Stimulated activated CD4-positive, alpha-beta T cell treated with anti-CD3 and anti-CD28 coated beads, TNF-alpha, amount 100 ng/mL, for 1 hour (primary cell): ENCODE measurements around the gene SEMA6A.

ENCODE experiments used
- DNase-seq, 3 donors: peaks; one replicate each; pipeline ENCODE4 v3.0.0-alpha.2; 2020; ENCODE audit warnings: low read depth in 3 of 3, low spot score in 1 of 3

The SEMA6A gene

DNA sequence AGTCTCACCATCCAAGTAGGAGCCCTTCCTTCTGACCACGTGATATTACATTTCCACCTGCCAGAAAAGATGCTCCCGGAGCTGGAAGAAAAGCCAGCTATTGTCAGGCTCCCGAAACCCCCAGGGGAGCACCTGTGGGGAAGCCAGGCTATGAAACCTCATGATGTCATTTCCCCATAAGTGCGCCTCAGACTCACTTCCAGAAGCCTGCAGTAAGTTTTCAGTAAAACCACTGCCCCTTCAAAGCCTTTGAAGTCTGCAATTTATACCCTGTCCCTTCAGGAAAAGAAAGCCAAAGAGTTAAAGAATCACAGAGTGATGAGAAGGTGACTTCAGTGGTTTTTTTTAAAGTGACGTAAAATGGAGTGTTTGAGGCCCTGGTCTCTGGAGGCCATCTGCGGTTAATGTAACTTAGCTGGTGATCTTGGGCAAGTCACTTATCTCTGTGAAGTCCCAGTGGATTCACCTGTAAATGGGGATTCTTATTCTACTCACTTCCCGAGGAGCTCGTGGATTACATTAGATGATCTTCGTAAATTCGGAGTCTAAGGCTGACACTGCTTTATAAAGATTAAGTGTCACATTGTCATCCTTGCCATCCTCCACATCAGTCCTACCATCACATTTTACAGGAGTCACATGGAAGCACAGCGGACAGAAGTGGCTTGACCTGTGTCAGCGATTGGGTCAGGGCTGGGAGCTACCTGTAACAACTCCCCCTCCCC, 2.6 kb upstream of the SEMA6A start:
- DNase-seq = no peak

DNA sequence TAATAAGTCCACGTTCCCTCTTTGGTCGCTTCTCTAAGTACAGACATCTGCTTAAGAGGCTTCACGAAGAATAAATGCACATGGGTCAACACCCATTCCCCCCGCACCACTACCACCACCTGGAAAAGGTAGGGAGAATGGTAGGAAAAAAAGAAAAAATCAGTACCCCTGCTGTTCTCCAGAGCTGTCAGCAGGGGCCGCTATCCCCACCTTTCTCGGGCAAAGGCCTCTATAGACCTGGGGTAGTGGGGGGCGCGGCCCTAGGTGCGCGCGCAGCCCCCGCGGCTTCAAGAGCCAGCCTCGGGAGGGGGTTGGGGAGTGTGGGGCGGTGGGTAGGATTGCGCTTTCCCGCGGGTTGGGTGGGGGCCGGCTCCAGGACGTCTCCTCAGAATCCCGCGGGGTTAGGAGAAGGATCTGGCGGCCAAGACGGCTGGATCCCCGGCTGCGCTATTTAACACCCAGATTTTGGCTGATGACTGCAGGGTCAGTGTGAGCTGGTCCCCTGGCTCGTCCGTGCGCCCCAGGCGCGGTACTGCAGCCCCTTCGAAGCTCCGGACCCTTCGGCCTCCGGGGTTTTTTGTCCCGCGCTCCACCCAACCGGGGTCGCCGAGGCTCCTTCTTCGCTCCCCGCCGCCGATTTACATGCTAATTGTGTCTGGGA, 1.6 kb upstream of the SEMA6A start:
- DNase-seq = no peak

DNA sequence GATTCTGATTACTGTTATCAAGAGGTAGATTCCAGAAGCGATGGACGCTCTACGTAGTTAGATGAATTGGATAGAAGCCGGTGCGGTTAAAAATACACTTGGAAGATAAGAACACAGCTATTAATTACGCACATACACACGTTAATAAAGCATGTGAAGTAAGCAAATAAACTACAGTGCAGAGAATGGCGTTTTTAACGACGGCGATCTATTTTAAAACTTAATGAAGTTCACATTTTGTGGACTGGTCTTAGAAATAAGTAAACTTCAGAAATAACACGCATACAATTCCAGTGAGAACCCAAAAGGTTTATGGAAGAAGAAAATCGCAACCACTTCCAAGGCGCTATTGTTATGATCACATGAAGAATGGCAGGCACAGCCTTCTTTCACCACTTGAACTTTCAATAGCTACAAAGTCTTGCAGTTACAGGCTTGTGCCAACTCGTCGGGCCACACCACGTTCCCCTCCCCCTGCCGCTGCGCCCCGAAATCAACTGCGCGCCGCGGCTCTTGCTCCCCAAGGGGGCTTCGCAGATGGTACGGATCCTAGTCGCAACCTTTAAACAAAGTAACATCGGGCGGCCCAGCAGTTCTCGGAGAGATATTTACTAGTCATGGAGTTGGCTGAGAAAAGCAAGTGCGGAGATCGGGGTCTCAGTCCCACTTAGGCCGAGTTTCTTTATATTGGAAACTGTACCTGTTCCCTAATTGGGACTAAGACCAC, 866 bp upstream of the SEMA6A start:
- DNase-seq = no peak

DNA sequence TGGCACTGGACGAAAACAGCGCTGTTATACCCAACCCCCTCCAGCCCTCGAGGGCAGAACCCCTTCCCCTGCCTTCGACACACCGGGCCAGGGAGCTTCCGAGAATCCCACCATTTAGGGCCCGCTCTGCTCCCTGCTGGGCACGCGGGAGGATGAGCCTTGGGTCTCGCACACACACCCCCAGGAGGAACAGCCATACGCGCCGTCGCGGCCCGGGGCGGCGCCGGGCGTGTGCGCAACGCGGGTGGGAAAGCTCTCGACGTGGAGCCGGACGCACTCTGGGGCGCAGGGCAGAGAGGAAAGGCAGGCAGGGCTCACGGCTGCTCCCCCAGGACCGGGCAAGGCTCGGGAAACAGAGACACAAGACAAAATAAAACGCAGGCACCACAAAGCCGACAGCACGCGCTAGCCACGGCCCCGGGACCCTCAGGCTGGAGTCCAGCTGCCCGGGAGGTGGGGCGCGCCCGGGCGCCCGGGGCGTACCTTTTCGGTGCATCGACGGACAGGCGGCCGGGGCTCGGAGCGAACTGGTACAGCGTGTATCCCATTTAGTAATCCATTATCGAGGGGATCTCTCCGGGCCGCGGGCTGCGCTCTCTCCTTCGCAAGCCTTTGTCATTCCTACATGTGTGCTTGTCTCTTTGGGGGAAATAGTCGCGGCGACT, 789 bp downstream of the SEMA6A start:
- no peak for DNase-seq

DNA sequence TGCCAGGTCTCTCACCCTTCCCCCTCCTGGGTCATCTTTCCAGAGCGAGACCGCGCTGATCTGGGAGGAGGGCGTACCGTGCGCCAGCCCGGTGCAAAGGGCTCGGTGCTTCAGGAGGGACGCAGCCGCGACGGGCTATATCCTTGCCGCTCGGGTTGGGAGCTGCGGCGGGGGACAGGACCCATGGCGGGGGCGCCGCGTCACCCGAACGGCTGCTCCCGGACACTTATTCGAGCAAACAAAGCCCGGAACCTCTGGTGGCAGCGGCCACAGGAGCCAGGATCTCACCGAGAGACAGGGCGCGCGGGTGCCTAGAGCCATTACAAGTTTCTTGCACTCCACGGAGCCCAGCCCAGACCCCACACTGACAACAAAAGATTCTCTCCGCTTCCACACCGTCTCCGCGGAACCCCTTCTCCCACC, 1.3 kb downstream of the SEMA6A start:
- DNase-seq = no peak

DNA sequence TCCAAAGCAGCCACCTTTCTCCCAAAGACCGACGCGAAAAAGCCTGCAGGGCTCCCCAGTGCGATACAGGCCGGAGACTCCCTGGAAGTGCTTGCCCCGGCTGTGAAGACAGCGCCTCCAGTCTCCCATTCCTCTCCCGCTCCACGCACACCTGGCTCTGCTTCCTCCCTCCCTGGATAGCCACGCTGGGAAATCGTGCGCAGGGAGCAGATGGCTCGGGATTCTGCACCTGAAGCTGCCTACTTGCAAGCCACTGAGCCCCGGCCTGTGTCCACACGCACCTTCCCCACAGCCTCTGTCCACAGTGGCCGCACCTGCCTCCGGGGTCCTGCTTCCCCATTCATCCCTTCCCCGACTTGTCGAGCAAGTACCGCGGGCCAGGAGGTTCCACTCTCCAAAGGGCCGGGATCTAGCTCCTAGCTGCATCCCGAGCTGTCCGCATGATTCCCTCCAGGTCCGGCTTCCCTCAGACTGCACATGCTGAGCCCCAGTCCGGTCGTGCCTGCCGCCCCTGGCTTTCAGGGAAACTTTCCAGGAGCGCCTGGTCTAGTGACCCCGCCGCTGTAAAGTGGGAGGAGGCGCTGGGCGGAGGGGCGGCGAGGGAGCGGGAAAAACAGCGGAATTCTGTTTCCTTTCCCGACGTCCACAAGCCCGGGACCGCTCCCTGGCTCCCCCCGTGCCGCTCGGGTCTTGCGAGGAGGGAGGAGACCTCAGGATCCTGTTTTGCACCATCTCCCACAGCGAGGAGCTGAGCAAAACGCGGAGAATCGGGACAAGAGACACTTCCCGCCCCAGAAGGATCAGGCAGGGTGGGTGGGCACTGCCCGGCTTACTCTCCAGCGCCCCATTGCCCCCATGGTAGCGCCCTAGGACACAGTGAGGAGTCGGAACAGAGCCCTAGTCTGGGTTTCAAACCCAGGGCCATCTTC, 2.0 kb downstream of the SEMA6A start:
- no peak for DNase-seq

DNA sequence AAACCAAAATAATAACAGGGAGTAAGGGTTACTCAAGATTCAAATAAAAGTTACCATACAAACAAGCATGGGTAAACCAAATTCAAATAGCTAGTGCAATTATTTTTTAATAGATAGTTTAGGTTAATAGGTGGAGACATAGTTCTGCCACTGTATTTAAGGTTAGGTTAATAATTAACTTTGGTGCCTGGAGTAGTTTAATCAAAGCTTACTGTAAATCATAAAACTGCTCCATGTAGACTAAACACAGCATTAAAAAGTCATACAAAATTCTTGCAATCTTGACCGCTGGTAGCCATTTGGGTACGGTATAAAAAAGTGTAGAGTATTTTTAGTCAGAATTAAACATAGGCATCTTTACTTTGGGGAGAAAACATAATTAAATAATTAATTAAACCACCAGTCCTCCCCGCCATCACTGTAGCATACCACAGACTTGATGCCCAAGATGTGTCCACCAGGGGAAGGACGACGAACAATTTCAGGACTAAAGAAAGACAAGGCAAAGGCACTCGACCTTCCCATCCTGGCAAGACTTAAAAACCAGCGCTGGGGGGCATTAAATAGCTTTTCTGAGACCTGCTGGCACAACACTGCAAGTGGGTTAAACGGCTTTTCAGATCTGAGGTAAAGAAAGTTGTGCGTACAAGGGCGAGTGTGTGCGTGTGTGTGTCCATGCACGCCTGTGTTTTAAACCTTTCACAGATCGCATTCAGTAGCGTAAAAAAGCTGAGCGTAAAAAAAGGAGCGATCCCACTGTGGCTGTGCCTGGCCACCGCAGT, 2.9 kb downstream of the SEMA6A start:
- no peak for DNase-seq

DNA sequence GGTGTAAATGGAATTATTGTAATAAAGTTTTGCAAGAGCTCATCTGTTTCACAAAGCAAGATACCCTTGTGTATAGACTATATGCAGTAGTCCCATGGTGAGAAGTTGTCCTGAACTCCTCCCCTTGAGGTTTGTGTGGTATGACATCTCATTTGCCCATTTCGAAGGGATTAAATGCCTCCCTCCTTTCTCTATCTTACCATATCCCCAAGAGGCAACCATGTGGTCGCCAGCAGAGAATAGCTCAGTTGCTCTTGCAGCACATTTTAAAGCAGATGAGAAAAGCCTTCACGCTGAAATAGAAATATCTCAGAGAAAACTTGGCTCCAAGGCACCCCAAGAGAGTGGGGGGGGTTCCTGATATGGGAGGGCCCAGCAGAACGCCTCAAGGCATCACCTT, 4.6 kb downstream of the SEMA6A start:
- no peak for DNase-seq

DNA sequence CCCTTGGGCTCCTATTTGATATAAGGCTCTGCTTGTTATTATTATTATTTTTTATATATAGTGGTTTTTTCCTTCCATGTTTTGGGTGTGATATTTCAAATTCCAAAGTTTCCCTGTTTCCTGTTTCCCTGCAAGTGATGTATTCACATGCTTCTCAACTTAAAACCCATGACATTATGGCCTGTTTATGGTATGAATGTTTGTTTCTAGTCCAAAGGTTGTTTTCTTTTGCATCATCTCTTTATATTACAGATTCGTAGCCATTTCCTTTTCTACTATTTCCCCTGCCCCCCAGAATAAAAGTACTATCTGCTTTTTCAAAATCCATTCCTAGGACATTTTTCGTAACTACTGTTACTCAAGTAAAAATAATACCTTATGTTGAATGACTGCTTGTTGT, 7.5 kb downstream of the SEMA6A start:
- DNase-seq = no peak

DNA sequence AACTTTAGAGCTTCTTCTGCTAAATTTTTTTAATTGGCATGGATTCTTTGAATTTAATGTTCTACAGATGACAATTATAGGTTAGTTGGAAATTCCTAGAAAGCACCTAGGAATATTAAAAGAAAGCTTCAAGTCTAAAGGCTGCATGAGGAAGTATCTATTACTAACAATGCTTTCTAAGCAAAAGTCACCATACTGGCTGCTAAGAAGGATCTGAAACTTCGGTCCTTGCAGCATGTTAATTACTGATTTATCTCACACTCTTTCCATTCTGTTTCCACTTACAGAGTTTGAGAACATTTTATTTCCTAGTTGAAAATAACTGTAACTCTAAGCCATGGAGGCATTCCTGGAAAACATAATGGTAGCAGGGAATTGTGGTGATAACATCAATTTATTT, 8.4 kb downstream of the SEMA6A start:
- no peak for DNase-seq

DNA sequence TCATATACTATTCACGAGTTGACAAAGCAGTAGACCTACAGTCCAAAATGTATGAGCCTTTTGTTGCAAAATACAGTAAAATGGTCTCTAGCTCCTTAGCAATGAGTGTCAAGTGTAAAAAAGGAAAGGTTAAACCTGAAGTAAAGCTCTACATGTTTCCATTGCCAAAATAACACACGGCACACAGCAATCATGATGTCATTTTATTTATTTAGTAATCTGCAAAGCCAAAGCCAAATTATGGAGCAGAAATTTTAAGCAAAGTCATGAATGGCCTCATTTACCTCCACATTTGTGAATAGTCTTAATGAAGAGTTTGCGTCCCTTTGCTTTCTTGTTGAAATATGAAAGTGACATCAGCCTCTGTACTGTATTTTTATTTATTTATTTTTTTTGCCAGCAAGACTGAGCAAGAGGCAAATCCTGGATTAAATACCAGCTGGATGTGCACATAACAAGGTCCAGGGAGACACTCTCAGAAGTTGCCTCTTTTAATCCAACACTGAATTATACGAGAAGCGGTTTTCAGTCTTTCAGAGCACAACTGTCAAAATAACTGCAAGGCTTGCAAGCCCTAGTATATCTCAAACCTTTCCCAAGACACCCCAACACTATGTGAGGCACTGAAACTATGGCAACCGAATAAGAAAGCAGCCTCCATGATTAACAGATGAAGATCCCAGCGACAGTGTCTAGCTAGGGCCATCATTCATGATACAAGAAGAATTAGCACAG, 9.7 kb downstream of the SEMA6A start:
- DNase-seq = no peak

DNA sequence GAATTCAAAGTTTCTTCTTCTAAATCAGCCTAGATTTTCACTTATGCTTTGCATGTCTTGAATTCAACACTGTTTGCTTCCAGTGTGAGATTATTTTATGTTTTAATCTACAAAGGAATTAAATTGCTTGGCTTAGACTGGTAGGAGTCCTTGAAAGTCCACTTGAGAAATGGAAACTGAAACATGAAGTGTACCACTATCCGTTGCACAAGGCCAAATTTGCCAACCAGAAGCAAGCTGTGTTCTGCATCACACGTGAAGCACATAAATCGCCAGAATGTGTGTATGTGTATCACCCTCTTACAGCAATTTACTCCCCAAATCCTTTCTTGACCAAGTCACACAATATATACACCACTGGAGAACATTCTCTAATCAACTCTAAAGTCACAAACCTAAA, 10.3 kb downstream of the SEMA6A start:
- DNase-seq = no peak

DNA sequence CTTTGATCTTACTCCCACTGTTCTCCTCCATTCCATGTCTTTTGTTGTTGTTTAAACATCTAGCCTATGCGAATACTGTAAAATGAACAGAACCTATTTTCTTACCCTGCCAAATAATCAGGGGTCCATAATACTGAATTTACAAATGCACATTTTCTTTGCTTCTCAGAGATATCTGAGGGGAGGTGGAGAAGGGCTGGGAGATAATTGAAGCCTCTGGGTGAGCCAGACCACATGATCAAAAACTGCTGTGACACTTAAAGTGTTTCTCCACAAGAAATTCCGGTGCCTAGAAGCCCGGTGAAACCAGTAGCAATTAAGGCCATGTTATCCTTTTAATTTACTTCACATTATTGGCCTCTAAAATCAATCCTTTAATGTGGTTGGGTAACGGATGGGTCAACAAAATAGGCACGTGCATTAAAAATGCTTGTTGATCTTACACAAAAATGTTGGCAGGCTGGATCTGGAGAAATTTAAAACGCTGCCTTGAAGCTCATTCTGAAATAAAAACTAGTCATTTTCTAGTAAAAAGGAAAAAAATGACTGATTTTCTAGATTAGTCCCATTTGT, 10.8 kb downstream of the SEMA6A start:
- no peak for DNase-seq

DNA sequence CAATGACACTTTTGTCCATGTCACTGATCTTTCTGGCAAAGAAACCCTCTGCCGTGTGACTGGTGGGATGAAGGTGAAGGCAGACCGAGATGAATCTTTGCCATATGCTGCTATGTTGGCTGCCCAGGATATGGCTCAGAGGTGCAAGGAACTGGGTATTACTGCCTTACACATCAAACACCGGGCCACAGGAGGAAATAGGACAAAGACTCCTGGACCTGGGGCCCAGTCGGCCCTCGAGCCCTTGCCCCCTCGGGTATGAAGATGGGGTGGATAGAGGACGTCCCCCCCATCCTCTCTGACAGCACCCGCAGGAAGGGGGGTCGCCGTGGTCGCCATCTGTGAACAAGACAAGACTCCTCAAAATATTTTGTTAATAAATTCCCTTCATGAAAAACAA, 12.0 kb downstream of the SEMA6A start:
- no peak for DNase-seq

DNA sequence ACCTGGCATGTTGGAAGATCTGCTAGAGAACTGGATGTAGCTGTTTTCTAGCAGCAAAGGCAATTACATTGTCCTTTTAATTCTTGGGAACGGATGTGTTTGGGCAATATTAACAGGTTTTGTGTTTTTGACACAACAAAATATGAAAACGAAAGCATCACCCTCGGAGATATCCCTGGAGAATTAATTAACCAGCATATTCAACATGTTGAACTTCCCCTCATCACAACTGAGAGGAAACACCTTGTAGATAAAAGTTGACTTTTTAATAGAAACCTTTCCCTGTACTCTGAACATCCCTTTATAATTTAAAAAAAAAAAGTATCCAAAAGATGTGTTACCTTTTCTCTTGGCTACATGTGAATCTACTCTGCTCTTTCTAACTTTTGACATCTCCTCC, 13.0 kb downstream of the SEMA6A start:
- no peak for DNase-seq

DNA sequence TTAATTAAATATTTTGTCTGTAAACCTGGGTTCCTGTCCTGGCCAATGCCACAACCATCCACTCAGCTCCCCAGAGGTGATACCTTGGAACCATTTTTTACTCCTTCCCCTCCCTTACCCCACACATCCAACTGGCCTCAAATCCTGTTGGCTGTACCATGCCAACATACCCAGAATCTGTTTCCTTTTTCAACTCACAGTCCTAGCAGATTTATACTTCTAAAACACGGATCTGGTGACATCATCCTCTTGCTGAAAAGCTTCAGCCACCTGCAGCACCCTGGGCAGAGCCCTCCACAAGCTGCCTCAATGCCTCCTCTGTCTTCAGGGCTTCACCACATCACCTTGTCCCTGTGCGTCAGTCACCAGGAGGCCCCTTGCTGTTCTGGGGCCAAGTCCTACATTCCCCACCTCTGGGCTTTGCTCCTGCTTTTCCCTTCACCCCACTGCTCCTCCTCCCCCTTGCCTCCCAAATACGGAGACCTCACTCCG, 14.9 kb downstream of the SEMA6A start:
- no peak for DNase-seq

DNA sequence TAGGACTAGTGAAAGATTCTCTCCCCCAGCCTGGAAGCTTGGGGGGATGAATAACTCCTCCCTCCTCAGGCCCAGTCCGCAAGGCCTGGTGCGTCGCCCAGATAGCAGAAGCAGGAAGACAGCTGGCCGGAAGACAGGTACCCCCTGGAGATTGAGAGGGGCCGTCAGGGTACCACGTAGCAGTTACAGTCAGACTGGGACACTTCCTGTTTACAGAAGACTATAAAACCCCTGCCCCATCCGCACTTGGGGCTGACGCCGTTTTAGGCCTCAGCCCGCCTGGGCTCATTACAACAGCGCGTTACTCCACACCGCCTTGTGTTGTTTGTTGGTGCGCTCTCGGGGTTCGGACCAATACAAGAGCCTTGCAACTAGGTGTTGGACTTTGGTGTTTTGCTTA, 15.4 kb downstream of the SEMA6A start:
- DNase-seq = no peak

DNA sequence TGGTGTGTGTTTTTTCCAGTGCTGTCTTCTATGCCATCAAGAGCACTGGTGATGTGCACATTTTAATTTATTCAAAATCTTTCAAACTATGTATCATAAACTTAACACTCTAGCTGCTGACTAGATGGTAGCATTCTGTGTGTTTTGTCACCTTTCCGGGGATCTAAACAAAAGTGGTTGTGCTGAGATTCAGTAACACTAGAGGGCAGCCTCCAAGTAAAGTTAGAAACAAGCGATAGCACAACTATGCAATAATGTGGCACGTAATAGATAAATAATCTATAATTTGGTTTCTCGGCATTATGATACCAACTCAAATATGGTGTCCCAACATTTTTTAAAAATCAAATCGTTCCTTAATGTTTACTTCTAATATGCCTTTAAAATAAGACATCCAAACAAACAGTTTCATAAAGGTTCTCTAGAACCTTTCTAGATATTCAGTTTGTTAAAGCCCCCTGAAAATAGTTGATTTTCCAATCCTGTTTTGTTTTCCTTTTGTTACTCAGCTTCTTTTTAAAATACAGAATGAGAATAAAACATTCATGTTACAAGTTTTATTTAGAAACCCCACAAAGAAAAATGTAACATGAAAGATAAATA, 16.9 kb downstream of the SEMA6A start:
- no peak for DNase-seq
